SK-N-SH (cell line): ENCODE data around the gene TAOK1. TPM values are rescaled to one million over a fixed set of nuclear protein-coding genes. Genes with fewer than 3 reads are reported as not detected.
A peak's percentile ranks its signal among the peaks of the same experiment; 100 is the strongest.

Experiments used
- CTCF ChIA-PET: fragments of 300-600, 350-600 bp; formaldehyde crosslinking; extraction: SDS; loops from one replicate; lab custom pipeline; 2021; lab: Yijun Ruan, JAX
- POLR2A ChIA-PET: fragments of 350-600 bp; sonication (Branson Sonifier 250); formaldehyde crosslinking; extraction: SDS; loops from one replicate; lab custom pipeline; 2020; ENCODE audit warnings: antibody characterized with exemption, inconsistent platforms; lab: Yijun Ruan, JAX
- DNase-seq: peaks from one replicate; pipeline ENCODE4 v3.0.0; 2012
- H2AFZ ChIP-seq: fragments of 200-600 bp; sonication (generic); 2 replicates; pipeline ENCODE4 v1.8.1; 2016; ENCODE audit warnings: antibody characterized with exemption, mild to moderate bottlenecking, low read depth
- H3F3A ChIP-seq: fragments of 200-600 bp; sonication (generic); replicated peaks from 2 replicates; pipeline ENCODE3; 2016; ENCODE audit warnings: antibody characterized with exemption, mild to moderate bottlenecking; ENCODE audit not compliant: insufficient read depth
- H3K27ac ChIP-seq, 2 experiments: fragments of 200-500 bp in 1 of 2; fragments of 200-600 bp in 1 of 2; sonication (Bioruptor generic) in 1 of 2; sonication (generic), shearing (Covaris generic) in 1 of 2; 2 replicates each; pipeline versions ENCODE4 v1.5.1 to v1.6.1; 2014 to 2016; ENCODE audit warnings: low read depth in 2 of 2, inconsistent platforms in 1 of 2, low read length in 1 of 2, mild to moderate bottlenecking in 1 of 2, mixed read lengths in 1 of 2
- H3K27me3 ChIP-seq: fragments of 200-600 bp; sonication (generic), shearing (Covaris generic); 2 replicates; pipeline ENCODE4 v1.6.1; 2016; ENCODE audit warnings: mixed run types; ENCODE audit not compliant: insufficient read depth
- H3K36me3 ChIP-seq, 2 experiments: fragments of 200-500 bp in 1 of 2; fragments of 200-600 bp in 1 of 2; sonication (Bioruptor generic) in 1 of 2; sonication (generic) in 1 of 2; replicated peaks in 1 of 2; 2 replicates each; pipeline versions ENCODE3 to v1.5.1; 2014 to 2016; ENCODE audit warnings: low read length in 1 of 2, mild to moderate bottlenecking in 1 of 2; ENCODE audit not compliant: insufficient read depth in 2 of 2, control insufficient read depth in 1 of 2
- H3K4me1 ChIP-seq, 2 experiments: fragments of 200-500 bp in 1 of 2; fragments of 200-600 bp in 1 of 2; sonication (Bioruptor generic) in 1 of 2; sonication (generic), shearing (Covaris generic) in 1 of 2; 2 replicates each; pipeline versions ENCODE4 v1.5.1 to v1.6.1; 2014 to 2016; ENCODE audit warnings: low read depth in 1 of 2, low read length in 1 of 2, mixed run types in 1 of 2; ENCODE audit not compliant: insufficient read depth in 2 of 2, control insufficient read depth in 1 of 2
- H3K4me2 ChIP-seq: fragments of 200-600 bp; sonication (generic), shearing (Covaris generic); 2 replicates; pipeline ENCODE4 v1.6.1; 2017; ENCODE audit warnings: mixed run types
- H3K4me3 ChIP-seq, 2 experiments: fragments of 200-500 bp in 1 of 2; fragments of 200-600 bp in 1 of 2; sonication (Bioruptor generic) in 1 of 2; sonication (generic), shearing (Covaris generic) in 1 of 2; 2 replicates each; pipeline versions ENCODE4 v1.5.1 to v1.8.1; 2014 to 2016; ENCODE audit warnings: low read depth in 2 of 2, inconsistent platforms in 1 of 2, low read length in 1 of 2, mild to moderate bottlenecking in 1 of 2, mixed read lengths in 1 of 2, moderate library complexity in 1 of 2
- H3K79me2 ChIP-seq: fragments of 200-600 bp; sonication (generic); 2 replicates; pipeline ENCODE4 v1.8.1; 2017; ENCODE audit warnings: mild to moderate bottlenecking; ENCODE audit not compliant: insufficient read depth
- H3K9ac ChIP-seq: fragments of 200-600 bp; sonication (generic); 2 replicates; pipeline ENCODE4 v1.6.1; 2017; ENCODE audit warnings: mixed run types
- H3K9me2 ChIP-seq: fragments of 200-600 bp; sonication (generic); 2 replicates; pipeline ENCODE4 v1.6.1; 2017; ENCODE audit warnings: mixed run types
- H3K9me3 ChIP-seq: fragments of 200-600 bp; sonication (generic); 2 replicates; pipeline ENCODE4 v1.6.1; 2017; ENCODE audit warnings: mixed run types, mild to moderate bottlenecking, moderate library complexity
- H4K20me1 ChIP-seq: fragments of 200-600 bp; sonication (generic); 2 replicates; pipeline ENCODE4 v1.6.1; 2017; ENCODE audit warnings: mild to moderate bottlenecking, mixed run types; ENCODE audit not compliant: insufficient read depth
- CHD2 ChIP-seq: fragments of 150-350 bp; IDR thresholded peaks from 2 replicates; pipeline ENCODE4 v1.6.1; 2018; ENCODE audit warnings: low read length; ENCODE audit not compliant: partially characterized antibody
- ELF1 ChIP-seq: IDR thresholded peaks from 2 replicates; pipeline ENCODE4 v1.4.0; 2012
- EP300 ChIP-seq, 2 experiments: IDR thresholded peaks; 2 replicates each; pipeline versions ENCODE4 v1.4.0 to v1.6.1; 2012; ENCODE audit warnings: borderline replicate concordance in 1 of 2, low read depth in 1 of 2, low read length in 1 of 2
- EZH2phosphoT487 ChIP-seq: fragments of 200-600 bp; sonication (generic); IDR thresholded peaks from 2 replicates; pipeline ENCODE4 v1.6.1; 2017; ENCODE audit warnings: low read depth, mixed run types, mild to moderate bottlenecking, antibody characterized with exemption, moderate library complexity, borderline replicate concordance
- FOXJ3 ChIP-seq: sonication (generic); formaldehyde crosslinking; IDR thresholded peaks from 2 replicates; pipeline ENCODE4 v1.5.1; 2020; ENCODE audit warnings: mild to moderate bottlenecking, missing genetic modification reagents
- FOXM1 ChIP-seq: IDR thresholded peaks from 2 replicates; pipeline ENCODE4 v1.4.0; 2012; ENCODE audit warnings: low read depth, mild to moderate bottlenecking
- GABPA ChIP-seq: IDR thresholded peaks from 2 replicates; pipeline ENCODE4 v1.4.0; 2012; ENCODE audit warnings: low read depth, mild to moderate bottlenecking
- IRF3 ChIP-seq: fragments of 150-350 bp; IDR thresholded peaks from 2 replicates; pipeline ENCODE4 v1.6.1; 2016; ENCODE audit warnings: mild to moderate bottlenecking, low read depth, low read length
- JUND ChIP-seq: IDR thresholded peaks from 2 replicates; pipeline ENCODE4 v1.4.0; 2012
- MAX ChIP-seq: IDR thresholded peaks from 2 replicates; pipeline ENCODE4 v1.4.0; 2012; ENCODE audit warnings: low read depth
- MEF2A ChIP-seq: IDR thresholded peaks from 2 replicates; pipeline ENCODE4 v1.4.0; 2012; ENCODE audit warnings: low read depth, borderline replicate concordance
- MXI1 ChIP-seq: IDR thresholded peaks from 2 replicates; pipeline ENCODE4 v1.6.1; 2012; ENCODE audit warnings: mild to moderate bottlenecking, low read depth, low read length, improper control_type of control experiment
- NFIC ChIP-seq: IDR thresholded peaks from 2 replicates; pipeline ENCODE4 v1.4.0; 2012; ENCODE audit warnings: borderline replicate concordance
- NRF1 ChIP-seq: IDR thresholded peaks from 2 replicates; pipeline ENCODE4 v1.6.1; 2012; ENCODE audit warnings: low read depth, mild to moderate bottlenecking, low read length
- PBX3 ChIP-seq: IDR thresholded peaks from 2 replicates; pipeline ENCODE4; 2012
- RAD21 ChIP-seq: IDR thresholded peaks from 2 replicates; pipeline ENCODE4 v1.6.1; 2012; ENCODE audit warnings: mild to moderate bottlenecking, low read length
- REST ChIP-seq: IDR thresholded peaks from 2 replicates; pipeline ENCODE4 v1.6.1; 2012; ENCODE audit warnings: mild to moderate bottlenecking, low read depth, low read length, moderate library complexity
- RXRA ChIP-seq: IDR thresholded peaks from 2 replicates; pipeline ENCODE4 v1.4.0; 2012; ENCODE audit warnings: low read depth, mild to moderate bottlenecking, borderline replicate concordance
- SIN3A ChIP-seq: IDR thresholded peaks from 2 replicates; pipeline ENCODE4 v1.6.1; 2012; ENCODE audit warnings: low read depth, mild to moderate bottlenecking, low read length, moderate library complexity, borderline replicate concordance
- SMC3 ChIP-seq: IDR thresholded peaks from 2 replicates; pipeline ENCODE4 v1.6.1; 2012; ENCODE audit warnings: low read depth, low read length, improper control_type of control experiment
- TCF12 ChIP-seq: IDR thresholded peaks from 2 replicates; pipeline ENCODE4 v1.4.0; 2012
- USF2 ChIP-seq: fragments of 150-350 bp; IDR thresholded peaks from 2 replicates; pipeline ENCODE4 v1.6.1; 2017; ENCODE audit warnings: antibody characterized with exemption, low read length, low read depth, borderline replicate concordance
- WGBS: methylation state at CpG from one replicate; pipeline ENCODE4 v1.1.6; 2017; ENCODE audit warnings: low lambda C conversion rate; 5-methylcytosine and 5-hydroxymethylcytosine counted together
- polyA plus RNA-seq, 3 experiments: library from polyadenylated mRNA; depleted of rRNA; stranded (reverse); fragments of >200 nt; gene quantifications; 2 replicates each; pipeline ENCODE4 v1.2.3, GENCODE V29; 2012
- TF ChIP-seq, protein P1 (sequence below): IDR thresholded peaks from 2 replicates; pipeline ENCODE4 v1.4.0; 2012; ENCODE audit warnings: low read depth, borderline replicate concordance

Gene TAOK1
- 5.9 and 7.4 TPM in 2 replicates for polyA plus RNA-seq (2012; rRNA removed)
- polyA plus RNA-seq (2012; cell fraction: cytosol; rRNA removed) = 9.7 and 11.9 TPM in 2 replicates
- 5.4 and 12.3 TPM in 2 replicates for polyA plus RNA-seq (2012; cell fraction: nucleus; rRNA removed)

GRCh38 chr17:29389982-29390850 lies at the start of gene TAOK1:
TAOK1 (plus strand) TSS chr17:29390363; CDS start chr17:29451549, 61,186 bp downstream.
- peak; percentile 99 for DNase-seq
- Histone ChIP-seq H3K4me2 (peak within 1 kb of the TSS; percentile 90), H3K4me1 (peaks cover 10% of the 10 kb centered on the region in 2 experiments; a peak in 3 of 4 replicates), H3K27me3 (no peaks in the 10 kb centered on the region), H3K79me2 (peaks cover 46% of the 10 kb centered on the region), H3K9me2 (no peaks in the 10 kb centered on the region), H3K27ac (peak within 1 kb of the TSS; percentile 89 to 95), H3F3A (no peaks in the 10 kb centered on the region), H3K36me3 (no peaks in the 10 kb centered on the region), H2AFZ (peak within 1 kb of the TSS; percentile 95), H4K20me1 (peaks cover 41% of the 10 kb centered on the region), H3K4me3 (peak within 1 kb of the TSS; percentile 82 to 91), H3K9ac (peak within 1 kb of the TSS; percentile 99), H3K9me3 (no peaks in the 10 kb centered on the region)
- POLR2A ChIA-PET = interaction anchor here (0.6 to 1.2 kb wide), 6 partner anchors 9 to 164 kb away, joined by 3 to 6 read pairs (median 4); no protein-coding TSS in a partner anchor
- WGBS = under 1% methylated on average over 31 of the region's 87 CpGs
- CTCF ChIA-PET = interaction anchor here (0.5 to 2.0 kb wide), 2 partner anchors 18 to 20 kb away, joined by 3 to 12 read pairs; no protein-coding TSS in a partner anchor
- TF ChIP-seq MXI1 (peak; percentile 95), RAD21 (no peak), EZH2phosphoT487 (no peak), USF2 (no peak), SIN3A (peak; percentile 99), CHD2 (peak; percentile 100), NFIC (no peak), IRF3 (no peak), NRF1 (peak; percentile 83), ELF1 (no peak), FOXM1 (no peak), GABPA (no peak; the same call in 1 of the 2 replicates), EP300 (IDR thresholded peaks at IDR 0.05; ENCODE audit: borderline replicate concordance in 1 of 2, low read depth in 1 of 2, low read length in 1 of 2) (no peak), JUND (no peak), FOXJ3 (no peak), MAX (peak; percentile 82), SMC3 (no peak), REST (peak; percentile 91), MEF2A (no peak), RXRA (no peak), TCF12 (no peak; the same call in 1 of the 2 replicates), PBX3 (no peak)
- TF ChIP-seq, protein P1, sequence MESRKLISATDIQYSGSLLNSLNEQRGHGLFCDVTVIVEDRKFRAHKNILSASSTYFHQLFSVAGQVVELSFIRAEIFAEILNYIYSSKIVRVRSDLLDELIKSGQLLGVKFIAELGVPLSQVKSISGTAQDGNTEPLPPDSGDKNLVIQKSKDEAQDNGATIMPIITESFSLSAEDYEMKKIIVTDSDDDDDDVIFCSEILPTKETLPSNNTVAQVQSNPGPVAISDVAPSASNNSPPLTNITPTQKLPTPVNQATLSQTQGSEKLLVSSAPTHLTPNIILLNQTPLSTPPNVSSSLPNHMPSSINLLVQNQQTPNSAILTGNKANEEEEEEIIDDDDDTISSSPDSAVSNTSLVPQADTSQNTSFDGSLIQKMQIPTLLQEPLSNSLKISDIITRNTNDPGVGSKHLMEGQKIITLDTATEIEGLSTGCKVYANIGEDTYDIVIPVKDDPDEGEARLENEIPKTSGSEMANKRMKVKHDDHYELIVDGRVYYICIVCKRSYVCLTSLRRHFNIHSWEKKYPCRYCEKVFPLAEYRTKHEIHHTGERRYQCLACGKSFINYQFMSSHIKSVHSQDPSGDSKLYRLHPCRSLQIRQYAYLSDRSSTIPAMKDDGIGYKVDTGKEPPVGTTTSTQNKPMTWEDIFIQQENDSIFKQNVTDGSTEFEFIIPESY = peak; percentile 99
